Thyroid gland (tissue), 4 donors: Measurements from ENCODE around the gene NQO2. TPM values are rescaled to one million over a fixed set of nuclear protein-coding genes. Genes with fewer than 3 reads are reported as not detected.
A peak's percentile ranks its signal among the peaks of the same experiment; 100 is the strongest.
"Not testable (repeated sequence)": the region's sequence is repeated elsewhere in the genome, so short reads cannot be mapped to it uniquely, and the experiment has no call there.

ENCODE experiments used
- DNase-seq, 2 donors: peaks; one replicate each; pipeline ENCODE4 v3.0.0-alpha.2; 2019
- H3K27ac ChIP-seq, 3 donors: fragments of 200-600 bp; sonication (generic); 1 replicate in 2 of 3; 2 replicates in 1 of 3; pipeline ENCODE4 v1.5.1; 2016 to 2019; ENCODE audit warnings: mild to moderate bottlenecking in 1 of 3, moderate library complexity in 1 of 3
- H3K27me3 ChIP-seq: fragments of 200-600 bp; sonication (generic); one replicate; pipeline ENCODE4 v1.5.1; 2019
- H3K36me3 ChIP-seq, 2 donors: fragments of 200-600 bp; sonication (generic); one replicate each; pipeline ENCODE4 v1.5.1; 2016 to 2019
- H3K4me1 ChIP-seq, 2 donors: fragments of 200-600 bp; sonication (generic); one replicate each; pipeline ENCODE4 v1.5.1; 2017 to 2019
- H3K4me3 ChIP-seq, 3 donors: fragments of 200-600 bp; sonication (generic); replicated peaks in 1 of 3; 1 replicate in 2 of 3; 2 replicates in 1 of 3; pipeline ENCODE4 v1.5.1; 2016; ENCODE audit warnings: mild to moderate bottlenecking in 1 of 3
- H3K9me3 ChIP-seq: fragments of 200-600 bp; sonication (generic); one replicate; pipeline ENCODE4 v1.5.1; 2017
- POLR2A ChIP-seq, 2 donors: fragments of 450-650 bp; IDR thresholded peaks; one replicate each; pipeline ENCODE4 v1.6.1; 2017; ENCODE audit warnings: antibody characterized with exemption in 2 of 2, mild to moderate bottlenecking in 2 of 2, moderate library complexity in 1 of 2
- whole genome bisulfite sequencing, 2 donors: methylation state at CpG; one replicate each; pipeline ENCODE4 v1.1.5; 2017; 5-methylcytosine and 5-hydroxymethylcytosine counted together
- intact Hi-C: fragments of 100-400 bp; cut with DNase I; formaldehyde crosslinking; loops from one replicate; pipeline ENCODE4 v1.15.1; 2023
- total RNA-seq, 4 donors: library from RNA; depleted of rRNA; stranded (reverse); fragments of >200 nt; gene quantifications; one replicate each; pipeline ENCODE4 v1.2.3, GENCODE V29; 2016
- TF ChIP-seq, protein P1 (sequence below), 6 experiments: fragments of 200-600 bp in 3 of 6; fragments of 450-650 bp in 3 of 6; sonication (generic) in 3 of 6; IDR thresholded peaks; one replicate each; pipeline ENCODE4 v1.5.1; 2016 to 2019; ENCODE audit warnings: antibody characterized with exemption in 6 of 6, mild to moderate bottlenecking in 2 of 6, inconsistent platforms in 1 of 6, moderate library complexity in 1 of 6

NQO2 gene
- total RNA-seq, 4 donors from 2014 or later: 20.7 to 43.0 (median 36.3) TPM

DNA sequence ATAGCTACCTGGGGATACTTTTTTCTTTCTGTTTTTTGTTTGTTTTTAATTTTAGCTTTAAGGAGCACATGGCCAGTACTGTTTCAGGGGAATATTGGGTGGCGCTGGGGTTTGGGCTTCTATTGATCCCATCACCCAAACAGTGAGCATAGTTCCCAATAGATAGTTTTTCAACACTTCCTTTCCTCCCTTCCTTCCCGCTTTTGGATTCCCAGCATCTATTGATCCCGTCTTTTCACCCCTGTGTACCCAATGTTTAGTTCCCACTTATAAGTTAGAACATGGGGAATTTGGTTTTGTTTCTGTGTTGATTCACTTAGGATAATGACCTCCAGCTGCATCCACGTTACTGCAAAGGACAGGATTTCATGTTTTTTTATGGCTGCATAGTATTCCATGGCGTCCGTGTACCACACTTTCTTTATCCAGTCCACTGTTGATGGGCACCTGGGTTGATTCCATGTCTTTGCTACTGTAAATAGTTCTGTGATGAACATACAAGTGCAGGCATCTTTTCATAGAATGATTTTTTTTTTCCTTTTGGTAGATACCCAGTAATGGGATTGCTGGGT, 20.1 kb downstream of the NQO2 start:
- H3K36me3 ChIP-seq: peaks cover 8 to 10% of the 10 kb centered on the region in 2 donors
- 94 to 95% methylated on average over 6 of the region's 6 CpGs for WGBS, 2 donors
- H3K27ac ChIP-seq: no peak overlapping the region
- H3K9me3 ChIP-seq: no peaks in the 10 kb centered on the region
- no peaks in the 10 kb centered on the region for H3K27me3 ChIP-seq
- no peak overlapping the region for H3K4me3 ChIP-seq
- H3K4me1 ChIP-seq: peaks cover 9 to 15% of the 10 kb centered on the region in 2 donors
- TF ChIP-seq, protein P1, sequence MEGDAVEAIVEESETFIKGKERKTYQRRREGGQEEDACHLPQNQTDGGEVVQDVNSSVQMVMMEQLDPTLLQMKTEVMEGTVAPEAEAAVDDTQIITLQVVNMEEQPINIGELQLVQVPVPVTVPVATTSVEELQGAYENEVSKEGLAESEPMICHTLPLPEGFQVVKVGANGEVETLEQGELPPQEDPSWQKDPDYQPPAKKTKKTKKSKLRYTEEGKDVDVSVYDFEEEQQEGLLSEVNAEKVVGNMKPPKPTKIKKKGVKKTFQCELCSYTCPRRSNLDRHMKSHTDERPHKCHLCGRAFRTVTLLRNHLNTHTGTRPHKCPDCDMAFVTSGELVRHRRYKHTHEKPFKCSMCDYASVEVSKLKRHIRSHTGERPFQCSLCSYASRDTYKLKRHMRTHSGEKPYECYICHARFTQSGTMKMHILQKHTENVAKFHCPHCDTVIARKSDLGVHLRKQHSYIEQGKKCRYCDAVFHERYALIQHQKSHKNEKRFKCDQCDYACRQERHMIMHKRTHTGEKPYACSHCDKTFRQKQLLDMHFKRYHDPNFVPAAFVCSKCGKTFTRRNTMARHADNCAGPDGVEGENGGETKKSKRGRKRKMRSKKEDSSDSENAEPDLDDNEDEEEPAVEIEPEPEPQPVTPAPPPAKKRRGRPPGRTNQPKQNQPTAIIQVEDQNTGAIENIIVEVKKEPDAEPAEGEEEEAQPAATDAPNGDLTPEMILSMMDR (IDR thresholded peaks at IDR 0.05): no peak
- no peak for TF ChIP-seq POLR2A (IDR thresholded peaks at IDR 0.05)
- DNase-seq: no peak
- intact Hi-C loops: no loop called here

DNA sequence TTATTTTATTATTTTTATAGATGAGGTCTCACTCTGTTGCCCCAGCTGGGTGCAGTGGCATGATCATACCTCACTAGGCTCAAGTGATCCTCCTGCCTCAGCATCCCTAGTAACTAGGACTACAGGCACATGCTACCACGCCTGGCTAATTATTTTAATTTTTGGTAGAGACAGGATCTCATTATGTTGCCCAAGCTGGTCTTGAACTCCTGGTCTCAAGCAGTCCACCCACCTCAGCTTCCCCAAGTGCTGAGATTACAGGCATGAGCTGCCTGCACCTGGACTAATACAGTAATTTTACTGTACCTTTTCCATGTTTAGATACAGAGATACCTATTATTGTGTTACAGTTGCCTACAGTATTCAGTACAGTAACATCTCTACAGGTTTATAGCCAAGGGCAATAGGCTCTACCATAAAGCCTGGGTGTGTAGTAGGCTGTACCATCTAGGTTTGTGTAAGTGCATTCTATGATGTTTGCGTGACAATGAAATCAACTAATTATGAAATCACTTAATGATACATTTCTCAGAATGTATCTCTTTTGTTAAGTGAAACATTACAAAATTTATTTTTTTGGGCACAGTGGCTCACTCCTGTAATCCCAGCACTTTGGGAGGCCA, 21.4 kb downstream of the NQO2 start:
- H3K27me3 ChIP-seq, intact Hi-C loops, H3K36me3 ChIP-seq, H3K9me3 ChIP-seq, H3K4me3 ChIP-seq, H3K27ac ChIP-seq, DNase-seq: not testable (repeated sequence)
- peaks cover 9 to 18% of the 10 kb centered on the region in 2 donors for H3K4me1 ChIP-seq
- WGBS, 2 donors: 96 to 98% methylated on average over 2 of the region's 2 CpGs

DNA sequence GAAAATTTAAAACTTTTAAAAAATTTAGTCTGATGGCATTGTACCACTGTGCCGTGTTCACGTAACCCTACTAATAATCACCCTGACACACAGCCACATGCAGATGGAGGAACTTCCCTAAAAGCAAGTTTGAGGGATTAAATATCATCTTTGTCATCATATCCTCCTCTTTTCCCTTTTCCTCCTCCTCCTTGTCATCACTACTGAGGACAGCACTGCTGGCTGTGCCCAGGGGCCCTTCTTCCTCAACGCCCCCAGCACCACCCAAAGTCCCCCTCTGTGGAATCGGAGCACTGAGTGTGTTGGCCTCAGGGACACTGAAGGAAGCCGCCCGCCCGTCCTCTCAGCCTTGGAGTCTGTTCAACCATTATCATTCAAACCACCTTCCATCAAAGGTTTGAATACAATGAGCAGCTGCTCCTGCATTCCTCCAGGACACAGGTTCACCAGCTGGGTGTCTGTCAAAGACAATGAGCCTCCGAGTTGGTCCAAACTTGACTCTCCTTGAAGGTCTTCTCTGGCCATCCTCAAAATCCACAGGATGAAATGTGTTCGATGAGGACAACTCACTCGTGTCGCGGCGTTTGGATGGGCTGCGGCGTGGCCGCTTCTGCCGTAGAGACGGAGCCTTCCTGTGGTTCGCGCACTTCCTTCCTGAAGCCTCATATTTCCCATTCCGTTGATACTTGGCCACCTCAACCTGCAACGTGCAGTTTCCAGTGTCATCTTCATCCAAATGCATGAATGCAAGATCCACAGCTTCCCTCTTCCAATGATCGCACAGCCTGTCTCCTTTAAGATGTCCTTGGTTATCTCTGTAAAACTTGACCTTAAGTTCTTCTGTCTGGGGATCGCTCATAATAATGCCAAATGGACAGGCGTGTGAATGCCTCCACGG, 23.3 kb downstream of the NQO2 start:
- H3K27me3 ChIP-seq: no peaks in the 10 kb centered on the region
- H3K4me3 ChIP-seq: peak overlapping the region in 1 of 3 donors; percentile 16
- H3K9me3 ChIP-seq: no peaks in the 10 kb centered on the region
- H3K36me3 ChIP-seq: no peaks in the 10 kb centered on the region
- TF ChIP-seq POLR2A (IDR thresholded peaks at IDR 0.05): no peak
- TF ChIP-seq, protein P1 (IDR thresholded peaks at IDR 0.05): no peak
- intact Hi-C loops: no loop called here
- DNase-seq: no peak
- peaks cover 9 to 18% of the 10 kb centered on the region in 2 donors for H3K4me1 ChIP-seq
- 67 to 70% methylated on average over 26 of the region's 26 CpGs for WGBS, 2 donors
- peak overlapping the region; percentile 34 to 83 (median 70) for H3K27ac ChIP-seq

DNA sequence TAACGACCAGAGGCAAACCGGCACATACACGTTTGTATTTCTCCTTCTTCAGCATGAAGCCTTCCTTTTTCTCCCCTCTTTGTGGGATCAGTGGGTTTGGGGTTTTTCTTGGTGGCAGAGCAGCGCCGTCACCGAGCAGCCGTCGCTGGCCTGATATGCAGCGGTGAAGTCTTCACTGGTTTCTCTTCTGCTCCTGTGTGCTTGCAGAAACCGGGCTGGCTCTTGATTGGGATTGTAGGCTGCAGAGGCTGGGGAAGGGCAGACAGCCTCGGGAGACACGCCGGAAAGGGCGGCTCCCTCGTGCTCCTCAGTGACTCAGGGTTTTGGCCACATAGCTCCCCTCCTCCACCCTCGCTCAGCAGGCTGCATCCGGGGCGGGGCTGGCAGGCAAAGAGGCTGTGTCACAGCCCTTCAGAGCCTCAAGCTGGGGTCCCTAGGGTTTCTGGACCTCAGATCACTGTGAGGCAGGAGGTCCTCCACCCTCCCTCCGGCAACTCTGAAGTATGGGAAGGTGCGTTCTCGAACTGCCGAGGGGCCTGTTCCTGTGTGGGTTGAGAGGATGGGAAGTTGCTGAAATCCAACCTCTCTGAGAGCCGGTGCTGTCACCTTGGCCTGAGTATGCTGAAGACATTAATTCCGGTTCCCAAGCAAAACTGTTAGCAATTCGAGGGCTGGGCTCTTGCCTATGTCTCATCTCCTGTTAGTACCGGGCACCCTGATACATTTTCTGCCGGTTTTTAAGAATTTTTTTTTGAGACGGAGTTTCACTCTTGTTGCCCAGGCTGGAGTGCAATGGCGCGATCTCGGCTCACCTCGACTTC, 24.2 kb downstream of the NQO2 start:
- no peaks in the 10 kb centered on the region for H3K27me3 ChIP-seq
- peaks cover 9 to 18% of the 10 kb centered on the region in 2 donors for H3K4me1 ChIP-seq
- no peaks in the 10 kb centered on the region for H3K36me3 ChIP-seq
- peak overlapping the region; percentile 62 to 83 (median 70) for H3K27ac ChIP-seq
- no peaks in the 10 kb centered on the region for H3K9me3 ChIP-seq
- H3K4me3 ChIP-seq: peak overlapping the region in 1 of 3 donors; percentile 16
- 48 to 59% methylated on average over 24 to 32 of the region's 32 CpGs for whole genome bisulfite sequencing, 2 donors
- peak in 1 of 2 donors; percentile 58 for TF ChIP-seq POLR2A (IDR thresholded peaks at IDR 0.05)
- TF ChIP-seq, protein P1 (IDR thresholded peaks at IDR 0.05): no peak
- peak; percentile 81 to 87 for DNase-seq
- intact Hi-C loops: no loop called here
